GM18499 (cell line): Measurements from ENCODE around the gene ZC3H12A.

Experiments used
- ATAC-seq: cut with Tn5 transposase; IDR thresholded peaks from one replicate; pipeline ENCODE4 v1.9.1; 2021; ENCODE audit warnings: moderate number of reproducible peaks; ENCODE audit not compliant: insufficient read depth, unreplicated experiment

ZC3H12A gene

DNA sequence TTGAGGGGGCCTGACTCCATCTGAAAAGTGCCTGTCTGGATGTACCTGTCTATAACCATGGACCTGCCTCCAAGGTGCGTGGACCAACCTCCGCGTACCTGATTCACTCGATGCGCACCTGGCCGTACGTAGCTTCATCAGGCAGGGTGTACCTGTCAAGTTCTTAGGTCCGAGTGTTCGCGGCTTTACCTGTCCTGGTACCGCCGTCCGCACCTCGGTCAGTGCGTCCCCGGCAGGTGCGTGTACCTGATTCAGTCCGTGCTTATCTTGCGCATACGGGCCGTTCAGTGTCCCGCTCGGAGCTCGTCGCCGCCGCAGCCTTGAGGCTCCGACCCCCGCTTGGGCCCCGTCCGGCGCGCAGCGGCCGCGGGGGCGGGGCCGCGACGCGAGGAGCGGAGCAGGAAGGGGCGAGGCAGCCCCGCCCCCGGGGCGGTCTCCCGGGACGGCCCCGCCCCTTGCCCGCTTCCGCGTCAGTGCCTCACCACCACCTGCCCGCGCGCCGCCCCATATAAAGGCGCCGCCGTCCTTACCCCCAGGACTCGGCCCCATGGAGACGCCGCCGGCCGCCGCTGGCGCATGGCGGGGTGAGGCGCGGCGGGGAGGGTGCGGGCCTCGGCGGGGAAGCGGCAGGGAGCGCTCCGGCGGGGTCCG lies at the start of gene ZC3H12A:
TSS of gene ZC3H12A (plus strand) at position 535 of the 651 bp plus-strand sequence. CDS start 917 bp downstream, outside the sequence.
- no peak for ATAC-seq

DNA sequence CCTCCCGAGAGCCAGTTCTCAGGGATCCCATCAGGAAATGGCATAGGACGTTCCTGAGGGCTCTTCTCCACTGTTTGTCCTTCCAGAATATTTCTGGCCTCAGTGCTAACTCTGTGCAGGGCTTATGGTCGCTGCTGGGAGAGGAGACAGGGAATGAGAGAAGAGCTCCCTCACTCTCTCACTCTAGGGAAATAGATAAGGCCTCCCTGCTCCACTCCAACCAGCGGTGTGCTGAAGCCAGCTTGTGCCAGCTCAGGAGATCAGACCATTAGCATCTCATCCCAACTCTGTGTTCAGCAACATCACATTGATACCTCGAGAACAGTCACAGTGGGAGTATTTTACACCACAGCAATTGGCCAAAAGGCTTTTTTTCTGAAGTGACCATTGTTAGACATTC lies 49.2 kb upstream of the ZC3H12A start:
- ATAC-seq, result no peak

DNA sequence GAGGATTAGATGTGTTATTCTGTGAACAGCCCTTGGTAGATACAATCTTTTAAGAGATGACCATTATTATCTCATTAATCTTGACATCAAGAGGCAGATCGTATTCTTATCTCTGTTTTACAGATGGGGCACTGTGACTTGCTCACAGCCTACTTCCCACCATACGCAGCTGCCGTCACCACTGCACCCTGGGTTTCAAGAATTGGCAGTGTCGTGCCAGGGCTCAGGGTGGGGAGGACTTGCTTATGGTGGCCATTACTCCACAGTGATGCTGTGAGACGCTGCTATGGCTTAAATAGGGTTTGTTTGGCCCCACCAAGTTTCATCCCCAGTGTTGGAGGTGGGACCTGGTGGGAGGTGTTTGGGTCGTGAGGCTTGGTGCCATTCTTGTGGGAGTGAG lies 45.4 kb upstream of the ZC3H12A start:
- ATAC-seq, result no peak

DNA sequence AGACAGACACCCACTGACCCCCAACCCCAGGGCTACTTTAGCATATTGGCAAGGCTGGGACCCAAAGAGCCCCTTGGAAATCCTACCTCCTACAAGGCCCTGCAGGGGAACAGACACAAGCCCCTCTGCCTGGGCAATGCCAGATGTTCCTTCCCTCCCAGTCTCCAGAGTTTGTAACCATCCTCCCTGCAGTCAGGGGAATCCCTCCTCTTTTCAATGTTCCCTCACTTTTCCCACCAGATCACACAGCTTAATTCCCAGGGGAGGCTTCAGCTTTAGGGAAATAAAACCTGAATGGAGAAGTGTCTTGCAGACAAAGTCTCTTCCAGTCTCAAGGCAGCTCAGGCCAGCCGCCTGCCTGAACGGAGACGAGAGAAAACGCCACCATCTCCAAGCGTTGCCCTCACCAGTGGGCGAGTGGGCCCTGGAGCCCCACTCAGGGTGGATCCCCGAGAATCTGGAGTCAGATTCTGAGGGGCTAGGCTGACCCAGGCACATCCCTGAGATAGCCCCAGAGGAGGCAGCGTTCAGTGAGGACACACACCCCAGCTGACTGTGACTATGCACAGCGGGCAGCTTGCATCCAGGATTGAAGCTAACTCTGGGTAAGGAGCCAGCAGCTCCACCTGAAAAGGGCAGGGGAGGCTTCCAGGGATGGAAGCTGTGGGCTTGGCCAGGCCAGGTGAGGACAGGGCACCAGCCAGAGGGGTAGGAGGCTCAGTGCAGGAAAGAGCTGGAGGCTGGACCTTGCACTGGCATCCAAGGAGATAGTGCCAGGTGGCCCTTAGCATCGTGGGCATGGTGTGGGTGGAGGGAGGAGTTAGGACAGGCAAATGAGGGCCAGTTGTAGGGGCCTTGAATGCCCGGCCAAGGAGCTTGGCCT lies 44.0 kb upstream of the ZC3H12A start:
- no peak for ATAC-seq

DNA sequence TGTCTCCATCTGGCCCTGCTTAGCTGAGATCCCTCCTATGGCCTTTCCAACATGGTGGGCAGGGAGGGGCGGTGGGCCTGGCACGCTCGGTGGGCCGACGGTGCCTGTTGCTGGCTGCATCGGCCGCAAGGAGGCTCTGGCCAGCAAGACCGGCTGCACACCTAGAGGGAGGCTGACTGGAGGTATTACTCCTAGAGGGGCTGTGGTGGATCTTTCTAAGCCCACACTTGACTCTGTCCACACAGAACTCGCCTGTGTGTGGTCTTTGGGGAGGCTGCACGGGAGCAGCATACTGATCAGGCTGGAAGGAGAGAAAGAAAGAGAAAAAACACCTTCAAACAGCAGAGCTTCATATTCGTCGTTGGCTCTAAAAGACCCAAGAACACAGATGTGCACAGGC lies 41.7 kb upstream of the ZC3H12A start:
- ATAC-seq, result no peak

DNA sequence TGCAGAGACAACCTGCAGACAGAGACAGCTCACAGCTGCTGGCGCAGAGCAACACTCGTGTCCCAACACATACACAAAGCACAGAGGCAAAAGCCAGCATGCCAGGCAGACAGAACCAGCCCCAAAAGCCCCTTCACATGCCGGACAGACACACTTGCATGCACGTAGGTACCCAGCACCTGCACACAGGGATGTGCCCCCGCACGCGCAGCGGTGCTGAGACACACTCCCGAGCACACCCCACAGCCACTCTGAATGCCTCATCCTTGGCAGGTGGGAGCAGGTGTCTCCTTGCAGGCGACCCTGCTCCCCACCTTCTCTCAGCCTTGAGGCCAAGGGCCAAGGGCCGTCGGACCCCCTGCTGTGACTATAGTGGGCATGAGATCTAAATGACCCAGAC lies 41.2 kb upstream of the ZC3H12A start:
- ATAC-seq, result no peak

DNA sequence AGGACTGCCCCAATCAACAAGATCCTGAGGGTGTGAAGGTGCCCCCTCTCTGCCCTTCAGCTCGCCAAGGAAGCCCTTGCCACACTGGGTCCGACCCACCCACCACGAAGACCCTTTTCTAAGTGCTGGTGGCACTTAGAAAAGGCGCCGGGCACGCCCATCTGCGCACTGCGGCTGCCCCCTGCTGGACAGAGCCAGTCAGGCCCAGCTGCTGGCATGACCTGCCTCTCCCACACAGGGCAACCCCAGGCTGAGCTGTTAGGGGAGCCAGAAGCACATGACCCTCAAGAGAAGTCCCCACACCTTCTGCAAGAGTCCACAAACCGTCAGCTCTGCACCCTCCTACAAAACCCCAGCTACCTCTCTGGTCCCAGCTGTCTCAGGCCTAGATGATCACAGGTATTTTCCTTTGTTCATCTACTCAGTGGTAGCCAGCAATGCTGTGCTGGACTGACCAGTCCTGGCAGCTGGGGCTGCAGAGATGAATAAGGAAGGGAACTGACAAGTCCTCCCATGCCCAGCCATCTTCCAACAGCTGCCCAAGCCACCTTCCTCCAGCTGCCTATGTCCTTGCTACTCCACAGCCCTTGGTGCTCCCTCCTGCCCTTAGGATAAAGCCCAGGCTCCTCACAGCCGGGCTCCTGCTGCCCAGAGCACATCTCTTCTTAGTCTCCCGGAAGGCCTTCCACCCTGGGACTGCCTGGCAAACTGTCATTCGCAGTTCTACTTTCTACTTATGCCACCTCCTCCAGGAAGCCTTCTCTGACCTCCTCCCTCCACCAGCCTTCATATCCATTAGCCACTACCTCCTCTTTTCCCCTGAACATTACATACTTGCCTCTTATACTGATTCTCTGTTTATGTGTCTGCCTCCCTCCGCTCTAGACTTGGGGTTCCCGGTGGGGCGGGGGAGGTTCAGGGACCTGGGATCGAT lies 39.8 kb upstream of the ZC3H12A start:
- no peak for ATAC-seq

DNA sequence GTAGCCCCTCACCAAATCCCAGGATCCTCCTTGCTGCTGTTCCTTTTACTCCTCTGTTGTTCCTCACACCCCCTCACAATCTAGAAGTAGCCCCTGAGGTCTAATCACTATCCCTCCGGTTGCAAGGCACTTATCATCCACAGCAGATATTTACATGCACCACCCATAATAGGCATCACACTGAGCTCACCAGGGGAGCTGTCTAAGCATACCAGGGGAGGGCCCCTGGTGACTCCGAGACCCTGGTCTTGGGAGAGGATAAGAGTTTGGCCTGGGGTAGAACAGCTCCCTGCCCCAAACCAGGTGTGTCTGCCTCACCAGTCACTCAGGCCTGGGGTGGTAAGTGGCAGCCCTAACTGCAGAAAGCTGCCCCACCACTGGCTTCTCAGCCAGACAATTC lies 37.3 kb upstream of the ZC3H12A start:
- no peak for ATAC-seq

DNA sequence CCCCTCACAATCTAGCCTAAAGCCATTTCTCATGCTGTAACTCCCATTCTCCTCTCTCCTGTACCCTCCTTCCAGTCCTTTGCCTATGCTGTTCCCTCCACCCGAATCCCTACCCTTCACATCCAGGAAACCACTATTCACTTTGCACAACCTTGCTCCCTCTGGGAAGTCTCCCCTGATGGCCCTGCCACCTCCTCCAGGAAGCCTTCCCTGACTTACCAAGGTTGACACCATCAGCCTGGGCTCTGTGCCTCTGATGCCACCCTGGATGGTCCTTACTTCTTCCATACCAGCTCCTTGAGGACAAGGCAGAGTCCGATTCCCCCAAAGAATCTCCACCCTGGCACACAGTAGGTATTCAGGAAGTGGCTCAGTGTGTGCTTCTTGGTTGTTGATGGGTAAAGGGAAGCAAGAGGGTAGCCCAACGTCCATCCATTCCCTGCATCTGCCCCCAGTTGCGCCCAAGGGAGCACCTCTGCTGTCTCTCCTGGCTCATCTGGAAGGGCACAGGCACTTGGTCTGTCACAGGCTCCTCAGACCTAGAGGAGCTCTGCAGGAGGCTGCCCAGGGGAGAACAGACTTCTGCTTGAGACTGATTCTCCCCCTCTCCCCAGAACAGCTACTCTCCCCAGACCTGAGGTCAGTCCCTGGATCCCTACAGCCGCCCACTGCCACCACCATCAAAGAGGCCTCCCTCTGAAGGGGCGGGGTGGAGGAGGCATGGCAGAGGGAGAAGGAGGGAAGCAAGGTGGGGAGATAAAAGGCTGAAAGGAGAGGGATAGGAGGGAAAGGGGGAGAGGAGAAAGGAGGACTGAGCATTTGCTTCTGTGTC lies 36.1 kb upstream of the ZC3H12A start:
- ATAC-seq, result no peak

DNA sequence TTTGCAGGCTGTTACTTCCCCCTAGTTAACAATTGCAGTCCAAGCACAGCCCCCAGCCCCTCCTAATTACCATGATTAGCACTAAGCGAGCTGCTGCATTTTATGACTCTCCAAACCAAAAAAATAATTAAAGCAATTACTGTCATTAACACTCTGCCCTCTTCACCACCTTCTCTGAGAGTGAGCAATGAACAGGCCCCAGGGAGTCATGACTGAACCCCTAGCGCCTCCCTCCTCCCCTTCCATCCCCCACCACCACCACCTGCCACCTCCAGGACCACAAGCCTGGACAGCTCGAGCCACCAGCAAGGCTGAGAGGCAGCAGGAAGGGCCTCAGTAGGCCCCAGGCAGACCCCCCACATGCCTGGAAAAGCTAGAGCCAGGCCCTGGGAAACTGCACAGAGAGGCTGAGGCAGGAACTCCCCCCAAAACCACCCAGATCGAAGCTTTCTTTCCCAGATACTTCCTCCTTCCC lies 35.5 kb upstream of the ZC3H12A start:
- ATAC-seq, result no peak

DNA sequence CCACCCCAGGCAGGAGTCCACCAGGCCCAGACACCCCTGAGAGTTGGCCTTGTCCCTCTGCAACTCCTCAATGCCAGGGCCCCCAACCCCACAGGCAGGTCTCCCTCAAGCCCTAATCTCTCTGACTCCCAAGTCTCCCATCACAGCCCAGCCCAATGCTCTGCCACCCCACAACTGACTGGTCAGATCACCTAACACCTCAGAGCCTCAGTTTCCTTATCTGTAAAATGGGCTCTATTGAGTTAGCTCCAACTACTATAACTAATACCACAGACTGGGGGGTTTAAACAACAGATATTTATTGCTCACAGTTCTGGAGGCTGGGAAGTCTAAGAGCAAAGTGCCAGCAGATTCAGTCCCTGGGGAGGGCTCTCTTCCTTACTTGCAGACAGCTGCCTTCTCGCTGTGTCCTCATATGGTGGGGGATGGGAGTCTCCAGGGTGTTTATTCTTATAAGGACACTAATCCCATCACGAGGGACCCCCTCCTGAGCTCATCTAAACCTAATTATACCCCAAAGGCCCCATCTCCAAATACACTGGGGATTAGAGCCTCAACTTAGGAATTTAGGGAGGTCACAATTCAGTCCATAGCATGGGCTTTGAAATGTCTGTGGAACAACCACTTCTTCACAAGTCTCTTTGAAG lies 34.9 kb upstream of the ZC3H12A start:
- ATAC-seq, result no peak

DNA sequence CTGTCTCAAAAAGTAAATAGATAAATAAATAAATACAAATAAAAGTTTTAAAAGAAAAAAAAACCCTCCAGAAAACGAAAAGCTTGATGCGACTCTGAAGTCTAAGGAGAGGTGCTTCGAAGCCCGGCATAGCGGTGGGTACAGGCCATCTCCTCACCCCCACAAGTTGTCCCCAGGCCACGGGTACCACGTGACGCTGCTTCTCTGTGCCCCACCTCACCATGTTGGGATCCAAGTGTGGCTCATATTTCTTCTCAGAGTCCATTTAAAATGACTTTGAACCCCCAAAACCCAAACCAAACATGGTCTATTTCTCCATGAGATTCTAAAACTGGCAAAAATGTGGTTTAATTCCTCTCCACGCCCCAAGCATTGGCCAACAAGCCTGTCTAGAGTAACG lies 32.9 kb upstream of the ZC3H12A start:
- no peak for ATAC-seq

DNA sequence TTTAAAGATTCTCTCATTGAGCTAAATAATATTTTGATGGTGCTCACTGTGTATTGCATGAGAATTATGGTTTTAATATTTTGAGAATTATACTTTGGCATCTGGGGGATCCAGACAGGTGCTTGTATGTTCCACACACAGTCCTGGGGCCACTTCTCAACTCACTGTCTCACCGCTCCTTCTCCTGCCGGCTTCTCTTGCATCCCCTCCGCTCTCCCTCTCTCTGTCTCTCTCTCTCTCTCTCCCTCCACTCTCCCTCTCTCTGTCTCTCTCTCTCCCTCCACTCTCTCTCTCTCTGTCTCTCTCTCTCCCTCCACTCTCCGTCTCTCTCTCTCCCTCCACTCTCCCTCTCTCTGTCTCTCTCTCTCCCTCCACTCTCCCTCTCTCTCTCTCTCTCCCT lies 32.2 kb upstream of the ZC3H12A start:
- ATAC-seq, result no peak

DNA sequence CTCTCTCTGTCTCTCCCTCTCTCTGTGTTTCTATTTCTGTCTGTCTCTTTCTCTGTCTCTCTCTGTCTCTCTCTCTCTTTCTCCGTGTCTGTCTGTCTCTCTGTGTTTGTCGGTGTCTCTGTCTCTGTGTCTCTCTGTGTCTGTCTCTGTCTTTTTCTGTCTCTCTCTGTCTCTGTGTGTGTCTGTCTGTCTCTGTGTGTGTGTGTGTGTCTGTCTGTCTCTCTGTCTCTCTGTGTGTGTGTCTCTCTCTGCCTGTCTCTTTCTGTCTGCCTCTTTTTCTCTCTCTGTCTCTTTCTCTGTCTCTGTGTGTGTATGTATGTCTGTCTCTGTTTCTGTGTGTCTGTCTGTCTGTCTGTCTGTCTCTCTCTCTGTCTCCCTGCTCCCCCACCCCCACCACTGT lies 31.7 kb upstream of the ZC3H12A start:
- no peak for ATAC-seq

DNA sequence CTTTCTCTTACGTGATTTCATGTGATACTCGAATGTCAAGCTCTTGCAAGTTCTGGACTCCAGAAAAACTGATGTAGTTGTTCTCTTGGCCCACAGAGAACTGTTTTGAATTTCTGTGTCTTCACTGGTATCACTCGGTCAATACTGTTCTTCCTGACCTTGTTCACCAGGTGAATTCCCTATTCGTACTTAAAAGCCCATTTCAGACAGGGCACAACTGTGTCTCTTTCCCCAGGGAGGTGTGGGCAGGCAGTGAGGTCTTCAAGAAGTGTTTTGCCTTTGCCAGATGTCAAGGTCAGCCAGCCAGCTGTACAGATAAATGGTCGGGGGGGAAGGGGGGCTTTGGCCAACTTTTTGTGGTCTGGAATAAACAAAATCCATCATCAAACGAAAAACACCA lies 27.5 kb upstream of the ZC3H12A start:
- no peak for ATAC-seq

DNA sequence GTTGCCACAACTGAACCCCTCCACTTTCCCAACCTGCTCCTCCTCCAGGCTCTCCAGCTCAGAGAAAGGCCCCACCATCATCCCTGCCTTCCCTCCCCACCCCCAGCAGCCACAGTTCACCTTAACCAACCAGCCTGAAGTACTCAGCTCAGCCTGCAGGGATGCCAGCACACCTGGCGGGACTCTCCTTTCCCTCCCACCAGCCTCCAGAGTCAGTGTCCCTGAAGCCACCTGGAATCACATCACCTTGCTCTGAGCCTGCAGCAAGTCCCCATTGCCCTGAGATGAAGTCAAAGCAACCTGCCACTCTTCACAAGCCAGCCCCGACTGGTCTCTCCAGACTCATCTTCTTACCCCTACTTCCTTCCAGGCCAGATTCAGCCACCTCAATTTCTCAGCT lies 26.2 kb upstream of the ZC3H12A start:
- no peak for ATAC-seq

DNA sequence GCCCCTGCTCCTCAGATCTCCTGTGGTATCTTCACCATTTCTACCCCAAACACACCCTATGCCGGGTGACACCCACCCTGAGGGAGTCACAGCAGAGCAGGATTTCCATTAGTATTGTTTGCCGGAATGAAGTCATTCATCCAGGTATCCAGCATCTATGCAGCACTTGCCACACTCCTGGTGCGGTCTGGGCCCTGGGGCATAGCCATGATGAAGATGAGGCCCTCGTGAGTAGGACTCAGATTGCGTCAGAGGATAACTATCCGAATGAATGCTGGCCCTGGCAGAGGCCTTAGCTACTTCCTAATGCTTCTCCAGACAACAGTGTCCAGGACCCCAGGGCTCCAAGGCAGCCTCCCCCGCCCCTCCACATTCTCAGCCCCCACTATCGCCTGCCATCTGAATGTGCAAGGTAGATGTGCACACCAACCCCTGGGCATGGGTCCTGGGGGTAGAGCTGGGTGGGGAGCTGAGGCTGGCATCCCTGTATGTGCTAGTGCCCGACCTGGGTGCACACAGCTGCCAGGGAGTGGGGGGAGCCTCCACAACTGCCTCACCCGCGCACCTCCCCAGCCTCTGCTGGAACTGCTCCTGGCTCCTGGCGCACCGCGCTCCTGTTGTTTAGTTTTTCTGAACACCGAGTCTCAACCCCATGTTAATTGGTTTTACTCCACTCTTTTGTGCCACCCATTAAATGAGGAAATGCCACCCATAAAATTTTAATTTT lies 25.5 kb upstream of the ZC3H12A start:
- no peak for ATAC-seq

DNA sequence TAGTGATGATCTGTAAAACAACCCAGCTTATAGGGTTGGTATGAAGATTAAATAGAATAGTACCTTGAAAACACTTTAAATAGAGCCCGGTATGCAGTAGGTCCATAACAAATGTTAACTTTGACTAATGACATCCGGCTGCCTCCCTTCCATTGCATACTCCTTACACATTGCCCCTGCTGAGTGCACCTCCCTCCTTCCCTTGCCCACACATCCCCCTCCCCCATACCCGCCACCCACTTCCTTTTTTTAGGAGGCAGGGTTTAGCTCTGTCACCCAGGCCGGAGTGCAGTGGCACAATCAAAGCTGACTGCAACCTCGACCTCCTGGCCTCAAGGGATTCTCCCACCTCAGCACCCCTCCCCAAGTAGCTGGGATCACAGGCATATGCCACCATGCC lies 24.4 kb upstream of the ZC3H12A start:
- ATAC-seq, result no peak

DNA sequence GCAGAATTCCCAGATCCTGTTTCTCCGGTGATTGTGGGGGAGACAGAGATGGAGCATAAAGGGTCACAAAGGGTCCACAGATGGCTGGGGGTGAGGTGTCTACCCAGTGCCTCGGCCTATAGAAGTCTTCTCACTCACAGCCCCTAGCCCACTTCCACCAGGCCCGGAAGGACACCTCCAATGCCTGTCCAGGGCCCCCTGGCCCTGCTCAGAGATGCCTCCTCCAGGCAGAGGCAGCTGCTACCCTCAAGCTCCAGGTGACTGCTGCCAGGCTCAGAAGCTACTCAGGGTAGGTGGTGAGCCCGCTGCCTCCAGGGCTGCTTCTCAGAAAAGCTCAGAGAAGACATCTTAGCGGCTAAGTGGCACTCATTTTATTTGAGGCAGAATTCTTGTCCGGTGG lies 22.0 kb upstream of the ZC3H12A start:
- ATAC-seq, result no peak
